ENCODE data around the gene SRGAP1.
"Not testable (repeated sequence)": the region's sequence is repeated elsewhere in the genome, so short reads cannot be mapped to it uniquely, and the experiment has no call there.

Gene SRGAP1

GRCh38 chr12:64102339-64102738, 257.8 kb downstream of the SRGAP1 start:
- H3K9ac ChIP-seq (ENCODE audit: low read depth, low read length): no peak overlapping the region
- H3K9me3 ChIP-seq (ENCODE audit: control insufficient read depth, insufficient read depth, low read length): no peaks in the 10 kb centered on the region
- no peak overlapping the region for H3K27ac ChIP-seq (ENCODE audit: low read depth, low read length)
- H3K27me3 ChIP-seq (ENCODE audit: control insufficient read depth, insufficient read depth, low read length): no peaks in the 10 kb centered on the region
- H3K4me1 ChIP-seq (ENCODE audit: control insufficient read depth, insufficient read depth, low read length): no peaks in the 10 kb centered on the region
- H3K36me3 ChIP-seq (ENCODE audit: control insufficient read depth, insufficient read depth, low read length): no peaks in the 10 kb centered on the region; the same call in 1 of the 2 replicates
- H3K4me3 ChIP-seq (ENCODE audit: low read depth, low read length): no peak overlapping the region

GRCh38 chr12:64103825-64104740, 259.6 kb downstream of the SRGAP1 start:
- H3K9ac ChIP-seq (ENCODE audit: low read depth, low read length): no peak overlapping the region
- no peak overlapping the region for H3K4me3 ChIP-seq (ENCODE audit: low read depth, low read length)
- H3K27ac ChIP-seq (ENCODE audit: low read depth, low read length): no peak overlapping the region
- H3K36me3 ChIP-seq (ENCODE audit: control insufficient read depth, insufficient read depth, low read length): no peaks in the 10 kb centered on the region
- no peaks in the 10 kb centered on the region for H3K9me3 ChIP-seq (ENCODE audit: control insufficient read depth, insufficient read depth, low read length)
- H3K27me3 ChIP-seq (ENCODE audit: control insufficient read depth, insufficient read depth, low read length): no peaks in the 10 kb centered on the region
- no peaks in the 10 kb centered on the region for H3K4me1 ChIP-seq (ENCODE audit: control insufficient read depth, insufficient read depth, low read length)

GRCh38 chr12:64105026-64105425, 260.5 kb downstream of the SRGAP1 start:
- no peak overlapping the region for H3K27ac ChIP-seq (ENCODE audit: low read depth, low read length)
- H3K27me3 ChIP-seq (ENCODE audit: control insufficient read depth, insufficient read depth, low read length): no peaks in the 10 kb centered on the region
- no peak overlapping the region for H3K9ac ChIP-seq (ENCODE audit: low read depth, low read length)
- no peak overlapping the region for H3K4me3 ChIP-seq (ENCODE audit: low read depth, low read length)
- H3K9me3 ChIP-seq (ENCODE audit: control insufficient read depth, insufficient read depth, low read length): no peaks in the 10 kb centered on the region
- no peaks in the 10 kb centered on the region for H3K4me1 ChIP-seq (ENCODE audit: control insufficient read depth, insufficient read depth, low read length)
- H3K36me3 ChIP-seq (ENCODE audit: control insufficient read depth, insufficient read depth, low read length): no peaks in the 10 kb centered on the region

GRCh38 chr12:64107776-64108175, 263.3 kb downstream of the SRGAP1 start:
- Histone ChIP-seq H3K27ac (ENCODE audit: low read depth, low read length) (no peak overlapping the region), H3K27me3 (ENCODE audit: control insufficient read depth, insufficient read depth, low read length) (no peaks in the 10 kb centered on the region), H3K9ac (ENCODE audit: low read depth, low read length) (no peak overlapping the region), H3K4me1 (ENCODE audit: control insufficient read depth, insufficient read depth, low read length) (no peaks in the 10 kb centered on the region), H3K4me3 (ENCODE audit: low read depth, low read length) (no peak overlapping the region), H3K36me3 (ENCODE audit: control insufficient read depth, insufficient read depth, low read length) (no peaks in the 10 kb centered on the region), H3K9me3 (ENCODE audit: control insufficient read depth, insufficient read depth, low read length) (no peaks in the 10 kb centered on the region)

- no peak overlapping the region for H3K9ac ChIP-seq (ENCODE audit: low read depth, low read length)
- no peaks in the 10 kb centered on the region for H3K27me3 ChIP-seq (ENCODE audit: control insufficient read depth, insufficient read depth, low read length)
- no peaks in the 10 kb centered on the region for H3K36me3 ChIP-seq (ENCODE audit: control insufficient read depth, insufficient read depth, low read length)
- H3K4me1 ChIP-seq (ENCODE audit: control insufficient read depth, insufficient read depth, low read length): no peaks in the 10 kb centered on the region
- no peak overlapping the region for H3K4me3 ChIP-seq (ENCODE audit: low read depth, low read length)
- no peak overlapping the region for H3K27ac ChIP-seq (ENCODE audit: low read depth, low read length)
- H3K9me3 ChIP-seq (ENCODE audit: control insufficient read depth, insufficient read depth, low read length): no peaks in the 10 kb centered on the region
These were observed 265.2 kb downstream of the SRGAP1 start for GRCh38 chr12:64109706-64110105.

GRCh38 chr12:64110864-64111263, 266.4 kb downstream of the SRGAP1 start:
- no peaks in the 10 kb centered on the region for H3K9me3 ChIP-seq (ENCODE audit: control insufficient read depth, insufficient read depth, low read length)
- no peak overlapping the region for H3K27ac ChIP-seq (ENCODE audit: low read depth, low read length)
- H3K9ac ChIP-seq (ENCODE audit: low read depth, low read length): no peak overlapping the region
- H3K27me3 ChIP-seq (ENCODE audit: control insufficient read depth, insufficient read depth, low read length): no peaks in the 10 kb centered on the region
- no peak overlapping the region for H3K4me3 ChIP-seq (ENCODE audit: low read depth, low read length)
- no peaks in the 10 kb centered on the region; the same call in 1 of the 2 replicates for H3K36me3 ChIP-seq (ENCODE audit: control insufficient read depth, insufficient read depth, low read length)
- no peaks in the 10 kb centered on the region for H3K4me1 ChIP-seq (ENCODE audit: control insufficient read depth, insufficient read depth, low read length)

GRCh38 chr12:64116969-64117368, 272.5 kb downstream of the SRGAP1 start:
- H3K27ac ChIP-seq (ENCODE audit: low read depth, low read length): no peak overlapping the region
- H3K4me3 ChIP-seq (ENCODE audit: low read depth, low read length): no peak overlapping the region
- no peaks in the 10 kb centered on the region for H3K4me1 ChIP-seq (ENCODE audit: control insufficient read depth, insufficient read depth, low read length)
- no peaks in the 10 kb centered on the region for H3K27me3 ChIP-seq (ENCODE audit: control insufficient read depth, insufficient read depth, low read length)
- no peak overlapping the region for H3K9ac ChIP-seq (ENCODE audit: low read depth, low read length)
- H3K36me3 ChIP-seq (ENCODE audit: control insufficient read depth, insufficient read depth, low read length): no peaks in the 10 kb centered on the region; the same call in 1 of the 2 replicates
- H3K9me3 ChIP-seq (ENCODE audit: control insufficient read depth, insufficient read depth, low read length): no peaks in the 10 kb centered on the region

GRCh38 chr12:64120568-64120967, 276.1 kb downstream of the SRGAP1 start:
- no peak overlapping the region for H3K27ac ChIP-seq (ENCODE audit: low read depth, low read length)
- H3K9me3 ChIP-seq (ENCODE audit: control insufficient read depth, insufficient read depth, low read length): no peaks in the 10 kb centered on the region
- no peak overlapping the region for H3K4me3 ChIP-seq (ENCODE audit: low read depth, low read length)
- no peak overlapping the region for H3K9ac ChIP-seq (ENCODE audit: low read depth, low read length)
- no peaks in the 10 kb centered on the region for H3K27me3 ChIP-seq (ENCODE audit: control insufficient read depth, insufficient read depth, low read length)
- no peaks in the 10 kb centered on the region for H3K4me1 ChIP-seq (ENCODE audit: control insufficient read depth, insufficient read depth, low read length)
- H3K36me3 ChIP-seq (ENCODE audit: control insufficient read depth, insufficient read depth, low read length): no peaks in the 10 kb centered on the region; the same call in 1 of the 2 replicates

GRCh38 chr12:64121086-64121485, 276.6 kb downstream of the SRGAP1 start:
- H3K27me3 ChIP-seq (ENCODE audit: control insufficient read depth, insufficient read depth, low read length); H3K27ac ChIP-seq (ENCODE audit: low read depth, low read length); H3K4me1 ChIP-seq (ENCODE audit: control insufficient read depth, insufficient read depth, low read length); H3K9me3 ChIP-seq (ENCODE audit: control insufficient read depth, insufficient read depth, low read length); H3K36me3 ChIP-seq (ENCODE audit: control insufficient read depth, insufficient read depth, low read length); H3K9ac ChIP-seq (ENCODE audit: low read depth, low read length); H3K4me3 ChIP-seq (ENCODE audit: low read depth, low read length): not testable (repeated sequence)

GRCh38 chr12:64122154-64122553, 277.7 kb downstream of the SRGAP1 start:
- no peak overlapping the region for H3K9ac ChIP-seq (ENCODE audit: low read depth, low read length)

GRCh38 chr12:64122995-64123394, 278.5 kb downstream of the SRGAP1 start:
- Histone ChIP-seq H3K9me3 (ENCODE audit: control insufficient read depth, insufficient read depth, low read length) (no peaks in the 10 kb centered on the region), H3K9ac (ENCODE audit: low read depth, low read length) (no peak overlapping the region), H3K27ac (ENCODE audit: low read depth, low read length) (no peak overlapping the region), H3K36me3 (ENCODE audit: control insufficient read depth, insufficient read depth, low read length) (0 out of 2 replicates have a peak, but pooled peaks cover 2% of the 10 kb centered on the region), H3K4me1 (ENCODE audit: control insufficient read depth, insufficient read depth, low read length) (no peaks in the 10 kb centered on the region), H3K27me3 (ENCODE audit: control insufficient read depth, insufficient read depth, low read length) (no peaks in the 10 kb centered on the region), H3K4me3 (ENCODE audit: low read depth, low read length) (no peak overlapping the region)

More at GRCh38 chr12:64122154-64122553, 277.7 kb downstream of the SRGAP1 start:
- Histone ChIP-seq H3K27ac (ENCODE audit: low read depth, low read length) (no peak overlapping the region), H3K4me3 (ENCODE audit: low read depth, low read length) (no peak overlapping the region), H3K4me1 (ENCODE audit: control insufficient read depth, insufficient read depth, low read length) (no peaks in the 10 kb centered on the region), H3K9me3 (ENCODE audit: control insufficient read depth, insufficient read depth, low read length) (no peaks in the 10 kb centered on the region), H3K27me3 (ENCODE audit: control insufficient read depth, insufficient read depth, low read length) (no peaks in the 10 kb centered on the region), H3K36me3 (ENCODE audit: control insufficient read depth, insufficient read depth, low read length) (no peaks in the 10 kb centered on the region)

Data from HUES48 (cell line).